Measurements from ENCODE around the gene HTR3C. TPM values are rescaled to one million over a fixed set of nuclear protein-coding genes. Genes with fewer than 3 reads are reported as not detected.

The HTR3C gene
- polyA plus RNA-seq, 4 donors: 0.10 to 0.81 TPM; not detected in 2

DNA sequence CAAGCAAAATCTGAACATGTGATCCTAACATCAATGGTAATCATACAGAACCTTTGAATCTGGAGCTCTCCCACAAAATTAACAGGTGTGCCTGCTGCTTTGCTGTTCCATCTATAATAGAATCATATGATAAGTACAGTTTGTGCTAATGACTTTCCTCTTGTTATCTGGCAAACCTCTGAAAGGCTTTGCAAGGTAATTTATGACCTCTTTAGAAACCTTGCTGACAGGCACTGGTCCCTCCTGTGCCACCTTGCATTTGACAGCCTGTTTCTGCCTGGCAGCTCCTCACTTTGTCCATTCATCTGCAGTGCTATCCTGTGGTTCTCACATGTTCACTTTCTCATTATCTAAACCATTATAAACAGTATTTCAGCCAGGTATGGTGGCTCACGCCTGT lies 10.2 kb upstream of the HTR3C start:
- no peaks in the 10 kb centered on the region for H3K4me1 ChIP-seq (ENCODE audit: control insufficient read depth in 3 of 3, insufficient read depth in 2 of 3, low read depth in 1 of 3, low read length in 2 of 3)
- 78 to 81% (median 80%) methylated on average over 1 of the region's 1 CpG for WGBS, 3 donors
- no peaks in the 10 kb centered on the region for H3K27me3 ChIP-seq (ENCODE audit: control insufficient read depth in 3 of 3, insufficient read depth in 3 of 3, low read length in 3 of 3)
- DNase-seq (no peak), FAIRE-seq (no peak)
- no peak overlapping the region for H3K27ac ChIP-seq (ENCODE audit: low read depth in 1 of 3, low read length in 2 of 3)
- no peak overlapping the region for H3K4me3 ChIP-seq (ENCODE audit: low read depth in 1 of 3, low read length in 3 of 3)
- no peaks in the 10 kb centered on the region for H3K36me3 ChIP-seq (ENCODE audit: control insufficient read depth in 3 of 3, insufficient read depth in 2 of 3, low read depth in 1 of 3, low read length in 3 of 3)
- H3K9me3 ChIP-seq (ENCODE audit: control insufficient read depth in 2 of 2, insufficient read depth in 1 of 2, low read depth in 1 of 2, low read length in 1 of 2): no peaks in the 10 kb centered on the region

DNA sequence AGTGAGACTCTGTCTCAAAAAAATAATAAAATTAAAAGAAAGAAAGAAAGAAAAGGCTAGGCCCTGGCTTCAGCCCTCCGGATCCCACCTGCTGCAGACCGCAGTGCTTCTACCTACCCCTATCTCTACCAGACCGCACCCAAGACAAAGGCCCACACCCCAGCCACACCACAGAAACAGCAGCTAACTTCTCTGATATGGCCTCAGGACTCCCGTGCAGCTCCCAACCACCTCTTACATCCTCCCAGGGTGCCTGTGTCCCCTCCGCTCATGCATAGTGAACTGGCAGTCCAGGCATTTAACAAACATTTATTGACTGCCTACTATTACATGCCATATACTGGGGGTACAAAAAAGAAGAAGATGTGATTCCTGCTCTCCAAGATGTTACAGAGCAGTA lies 6.9 kb upstream of the HTR3C start:
- no peaks in the 10 kb centered on the region for H3K27me3 ChIP-seq (ENCODE audit: control insufficient read depth in 3 of 3, insufficient read depth in 3 of 3, low read length in 3 of 3)
- no peaks in the 10 kb centered on the region for H3K4me1 ChIP-seq (ENCODE audit: control insufficient read depth in 3 of 3, insufficient read depth in 2 of 3, low read depth in 1 of 3, low read length in 2 of 3)
- FAIRE-seq (no peak), DNase-seq (no peak)
- no peak overlapping the region for H3K27ac ChIP-seq (ENCODE audit: low read depth in 1 of 3, low read length in 2 of 3)
- 78 to 92% (median 81%) methylated on average over 5 of the region's 5 CpGs for WGBS, 3 donors
- H3K4me3 ChIP-seq (ENCODE audit: low read depth in 1 of 3, low read length in 3 of 3): no peak overlapping the region
- H3K36me3 ChIP-seq (ENCODE audit: control insufficient read depth in 3 of 3, insufficient read depth in 2 of 3, low read depth in 1 of 3, low read length in 3 of 3): no peaks in the 10 kb centered on the region
- H3K9me3 ChIP-seq (ENCODE audit: control insufficient read depth in 2 of 2, insufficient read depth in 1 of 2, low read depth in 1 of 2, low read length in 1 of 2): no peaks in the 10 kb centered on the region

DNA sequence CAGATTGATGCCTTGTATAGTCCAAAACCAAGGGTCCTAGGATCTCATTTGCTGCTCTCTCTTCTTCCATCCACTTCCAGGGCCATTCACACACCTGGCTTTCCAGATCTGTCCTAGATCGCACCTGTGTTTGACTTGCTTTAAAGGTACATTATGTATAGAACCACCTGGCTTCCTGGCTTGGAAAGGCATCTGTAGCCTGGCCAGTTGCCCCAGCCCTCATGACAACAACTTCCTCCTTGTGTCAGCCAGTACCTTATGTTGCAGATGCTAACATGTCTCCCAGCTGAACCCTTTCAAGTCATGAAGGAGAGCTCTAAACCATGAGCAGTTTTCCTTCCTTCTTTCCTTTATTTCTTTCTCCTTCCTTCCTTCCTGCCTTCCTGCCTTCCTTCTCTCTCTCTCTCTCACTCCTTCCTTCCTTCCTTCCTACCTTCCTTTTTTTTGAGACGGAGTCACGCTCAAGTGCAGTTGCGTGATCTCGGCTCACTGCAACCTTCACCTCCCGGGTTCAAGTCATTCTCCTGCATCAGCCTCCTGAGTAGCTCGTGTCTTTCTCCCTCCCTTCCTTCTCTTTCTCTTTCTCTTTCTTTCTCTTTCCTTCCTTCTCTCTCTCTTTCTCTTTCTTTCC lies 2.5 kb upstream of the HTR3C start:
- no peaks in the 10 kb centered on the region for H3K36me3 ChIP-seq (ENCODE audit: control insufficient read depth in 3 of 3, insufficient read depth in 2 of 3, low read depth in 1 of 3, low read length in 3 of 3)
- H3K9me3 ChIP-seq (ENCODE audit: control insufficient read depth in 2 of 2, insufficient read depth in 1 of 2, low read depth in 1 of 2, low read length in 1 of 2): no peaks in the 10 kb centered on the region
- WGBS, 3 donors: 75 to 78% (median 76%) methylated on average over 7 of the region's 7 CpGs
- peaks cover 0 to 5% (median 0%) of the 10 kb centered on the region in 3 donors for H3K27me3 ChIP-seq (ENCODE audit: control insufficient read depth in 3 of 3, insufficient read depth in 3 of 3, low read length in 3 of 3)
- H3K4me1 ChIP-seq (ENCODE audit: control insufficient read depth in 3 of 3, insufficient read depth in 2 of 3, low read depth in 1 of 3, low read length in 2 of 3): no peaks in the 10 kb centered on the region
- DNase-seq (peak in 1 of 2 donors; percentile 5), FAIRE-seq (no peak)
- H3K27ac ChIP-seq (ENCODE audit: low read depth in 1 of 3, low read length in 2 of 3): no peak overlapping the region
- no peak overlapping the region for H3K4me3 ChIP-seq (ENCODE audit: low read depth in 1 of 3, low read length in 3 of 3)

DNA sequence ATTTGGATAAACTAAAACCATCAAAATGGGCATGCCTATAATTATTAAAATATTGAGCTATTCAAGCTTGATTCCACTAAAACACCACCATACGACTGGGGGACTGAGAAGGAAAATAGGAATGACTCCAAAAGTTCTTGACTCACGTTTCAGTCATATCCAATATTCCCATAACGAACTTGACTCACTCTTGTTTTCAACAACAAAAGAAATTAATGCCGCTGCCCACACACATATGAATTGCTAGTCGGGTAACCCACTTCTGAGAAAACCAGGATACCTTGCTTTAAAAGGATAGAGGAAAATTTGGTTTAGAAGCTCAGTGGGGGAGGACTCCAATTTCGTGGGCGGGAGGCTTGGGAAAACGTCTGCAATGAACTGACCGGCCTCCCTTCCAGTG lies 5.2 kb downstream of the HTR3C start:
- H3K27ac ChIP-seq (ENCODE audit: low read depth in 1 of 3, low read length in 2 of 3): no peak overlapping the region
- H3K9me3 ChIP-seq (ENCODE audit: control insufficient read depth in 2 of 2, insufficient read depth in 1 of 2, low read depth in 1 of 2, low read length in 1 of 2): no peaks in the 10 kb centered on the region
- peaks cover 0 to 5% (median 0%) of the 10 kb centered on the region in 3 donors for H3K27me3 ChIP-seq (ENCODE audit: control insufficient read depth in 3 of 3, insufficient read depth in 3 of 3, low read length in 3 of 3)
- FAIRE-seq: no peak
- H3K36me3 ChIP-seq (ENCODE audit: control insufficient read depth in 3 of 3, insufficient read depth in 2 of 3, low read depth in 1 of 3, low read length in 3 of 3): no peaks in the 10 kb centered on the region
- no peak for DNase-seq
- no peak overlapping the region for H3K4me3 ChIP-seq (ENCODE audit: low read depth in 1 of 3, low read length in 3 of 3)
- H3K4me1 ChIP-seq (ENCODE audit: control insufficient read depth in 3 of 3, insufficient read depth in 2 of 3, low read depth in 1 of 3, low read length in 2 of 3): no peaks in the 10 kb centered on the region
- 70 to 73% (median 71%) methylated on average over 9 of the region's 9 CpGs for WGBS, 3 donors

DNA sequence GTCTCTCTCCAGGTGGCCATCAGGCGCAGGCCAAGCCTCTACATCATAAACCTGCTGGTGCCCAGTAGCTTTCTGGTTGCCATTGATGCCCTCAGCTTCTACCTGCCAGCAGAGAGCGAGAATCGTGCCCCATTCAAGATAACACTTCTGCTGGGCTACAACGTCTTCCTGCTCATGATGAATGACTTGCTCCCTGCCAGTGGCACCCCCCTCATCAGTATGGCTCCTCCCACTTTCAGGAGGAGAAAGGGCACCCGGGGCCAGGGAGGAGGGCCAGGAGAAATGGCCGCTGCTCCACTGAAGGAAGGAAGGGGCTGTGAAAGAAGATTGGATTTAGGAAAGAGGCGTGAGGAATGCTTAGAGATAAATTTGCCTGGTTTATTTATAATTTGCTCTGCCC lies 6.6 kb downstream of the HTR3C start:
- Histone ChIP-seq H3K27ac (ENCODE audit: low read depth in 1 of 3, low read length in 2 of 3) (no peak overlapping the region), H3K4me3 (ENCODE audit: low read depth in 1 of 3, low read length in 3 of 3) (no peak overlapping the region), H3K27me3 (ENCODE audit: control insufficient read depth in 3 of 3, insufficient read depth in 3 of 3, low read length in 3 of 3) (peaks cover 0 to 4% (median 0%) of the 10 kb centered on the region in 3 donors), H3K9me3 (ENCODE audit: control insufficient read depth in 2 of 2, insufficient read depth in 1 of 2, low read depth in 1 of 2, low read length in 1 of 2) (no peaks in the 10 kb centered on the region), H3K36me3 (ENCODE audit: control insufficient read depth in 3 of 3, insufficient read depth in 2 of 3, low read depth in 1 of 3, low read length in 3 of 3) (no peaks in the 10 kb centered on the region), H3K4me1 (ENCODE audit: control insufficient read depth in 3 of 3, insufficient read depth in 2 of 3, low read depth in 1 of 3, low read length in 2 of 3) (no peaks in the 10 kb centered on the region)
- FAIRE-seq: no peak
- no peak for DNase-seq
- 46 to 51% (median 47%) methylated on average over 7 of the region's 7 CpGs for WGBS, 3 donors

DNA sequence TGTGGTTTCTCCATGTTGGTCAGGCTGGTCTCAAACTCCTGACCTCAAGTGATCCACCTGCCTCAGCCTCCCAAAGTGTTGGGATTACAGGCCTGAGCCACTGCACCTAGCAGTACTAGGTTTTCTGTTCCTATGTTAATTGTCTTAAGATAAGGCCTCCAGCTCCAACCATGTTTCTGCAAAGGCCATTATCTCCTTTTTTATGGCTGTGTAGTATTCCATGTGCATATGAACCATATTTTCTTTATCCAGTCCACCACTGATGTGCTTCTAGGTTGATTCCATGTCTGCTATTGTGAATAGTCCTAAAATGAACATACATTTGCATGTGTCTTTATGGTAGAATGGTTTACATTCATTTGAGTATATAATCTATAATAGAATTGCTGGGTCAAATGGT lies 9.8 kb downstream of the HTR3C start:
- FAIRE-seq (no peak), DNase-seq (no peak)
- Histone ChIP-seq H3K4me3 (ENCODE audit: low read depth in 1 of 3, low read length in 3 of 3) (no peak overlapping the region), H3K36me3 (ENCODE audit: control insufficient read depth in 3 of 3, insufficient read depth in 2 of 3, low read depth in 1 of 3, low read length in 3 of 3) (no peaks in the 10 kb centered on the region), H3K27ac (ENCODE audit: low read depth in 1 of 3, low read length in 2 of 3) (no peak overlapping the region), H3K4me1 (ENCODE audit: control insufficient read depth in 3 of 3, insufficient read depth in 2 of 3, low read depth in 1 of 3, low read length in 2 of 3) (no peaks in the 10 kb centered on the region), H3K9me3 (ENCODE audit: control insufficient read depth in 2 of 2, insufficient read depth in 1 of 2, low read depth in 1 of 2, low read length in 1 of 2) (no peaks in the 10 kb centered on the region), H3K27me3 (ENCODE audit: control insufficient read depth in 3 of 3, insufficient read depth in 3 of 3, low read length in 3 of 3) (no peaks in the 10 kb centered on the region)

DNA sequence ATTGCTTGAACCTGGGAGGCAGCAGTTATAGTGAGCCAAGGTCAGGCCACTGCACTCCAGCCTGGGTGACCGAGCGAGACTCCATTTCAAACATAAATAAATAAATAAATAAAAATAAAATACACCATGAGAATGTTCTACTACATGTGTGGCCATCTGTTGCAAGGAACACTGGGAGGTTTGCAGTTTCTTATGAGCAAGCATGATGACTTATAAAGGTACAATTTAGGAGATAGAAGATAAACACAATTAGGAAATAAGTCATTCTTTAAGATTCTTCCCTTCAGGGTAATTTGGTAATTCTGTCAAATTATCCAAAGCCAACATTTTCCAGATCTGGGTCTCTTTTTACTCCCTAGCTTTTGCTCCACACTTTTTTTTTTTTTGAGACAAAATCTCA lies 13.4 kb downstream of the HTR3C start:
- FAIRE-seq: no peak
- Histone ChIP-seq H3K4me3 (ENCODE audit: low read depth in 1 of 3, low read length in 3 of 3) (no peak overlapping the region), H3K4me1 (ENCODE audit: control insufficient read depth in 3 of 3, insufficient read depth in 2 of 3, low read depth in 1 of 3, low read length in 2 of 3) (no peaks in the 10 kb centered on the region), H3K27ac (ENCODE audit: low read depth in 1 of 3, low read length in 2 of 3) (no peak overlapping the region), H3K27me3 (ENCODE audit: control insufficient read depth in 3 of 3, insufficient read depth in 3 of 3, low read length in 3 of 3) (no peaks in the 10 kb centered on the region), H3K9me3 (ENCODE audit: control insufficient read depth in 2 of 2, insufficient read depth in 1 of 2, low read depth in 1 of 2, low read length in 1 of 2) (peaks cover 0 to 2% of the 10 kb centered on the region in 2 donors), H3K36me3 (ENCODE audit: control insufficient read depth in 3 of 3, insufficient read depth in 2 of 3, low read depth in 1 of 3, low read length in 3 of 3) (no peaks in the 10 kb centered on the region)
- DNase-seq: no peak
- WGBS, 3 donors: 77 to 95% (median 78%) methylated on average over 2 of the region's 2 CpGs

DNA sequence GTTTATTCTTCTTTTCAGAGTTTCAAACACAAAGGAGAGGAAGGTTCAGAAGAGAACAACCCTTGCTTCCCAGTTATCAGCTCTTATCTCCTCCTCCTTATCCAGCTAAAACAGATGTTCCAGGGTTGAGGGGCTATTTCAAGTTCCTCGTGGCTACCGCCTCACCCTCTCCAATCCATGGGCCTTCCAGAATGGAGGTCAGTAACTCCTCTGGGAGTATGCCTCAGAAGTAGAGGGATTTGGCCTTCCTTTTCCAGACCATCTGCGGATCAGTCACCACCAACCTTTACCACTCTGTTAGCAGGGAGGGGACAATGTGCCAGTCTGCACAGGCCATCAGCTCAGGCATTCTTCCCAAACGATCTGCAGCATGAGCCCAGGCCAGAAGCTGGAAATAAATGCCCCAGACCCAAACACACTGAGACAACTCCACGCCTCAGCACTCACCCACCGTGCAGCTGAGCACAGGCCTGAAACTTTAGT lies 14.8 kb downstream of the HTR3C start:
- H3K9me3 ChIP-seq (ENCODE audit: control insufficient read depth in 2 of 2, insufficient read depth in 1 of 2, low read depth in 1 of 2, low read length in 1 of 2): peaks cover 0 to 4% of the 10 kb centered on the region in 2 donors
- WGBS, 3 donors: 63 to 66% (median 65%) methylated on average over 6 of the region's 6 CpGs
- H3K27me3 ChIP-seq (ENCODE audit: control insufficient read depth in 3 of 3, insufficient read depth in 3 of 3, low read length in 3 of 3): no peaks in the 10 kb centered on the region
- H3K4me3 ChIP-seq (ENCODE audit: low read depth in 1 of 3, low read length in 3 of 3): no peak overlapping the region
- no peak overlapping the region for H3K27ac ChIP-seq (ENCODE audit: low read depth in 1 of 3, low read length in 2 of 3)
- H3K4me1 ChIP-seq (ENCODE audit: control insufficient read depth in 3 of 3, insufficient read depth in 2 of 3, low read depth in 1 of 3, low read length in 2 of 3): no peaks in the 10 kb centered on the region
- FAIRE-seq (no peak), DNase-seq (no peak)
- no peaks in the 10 kb centered on the region for H3K36me3 ChIP-seq (ENCODE audit: control insufficient read depth in 3 of 3, insufficient read depth in 2 of 3, low read depth in 1 of 3, low read length in 3 of 3)

DNA sequence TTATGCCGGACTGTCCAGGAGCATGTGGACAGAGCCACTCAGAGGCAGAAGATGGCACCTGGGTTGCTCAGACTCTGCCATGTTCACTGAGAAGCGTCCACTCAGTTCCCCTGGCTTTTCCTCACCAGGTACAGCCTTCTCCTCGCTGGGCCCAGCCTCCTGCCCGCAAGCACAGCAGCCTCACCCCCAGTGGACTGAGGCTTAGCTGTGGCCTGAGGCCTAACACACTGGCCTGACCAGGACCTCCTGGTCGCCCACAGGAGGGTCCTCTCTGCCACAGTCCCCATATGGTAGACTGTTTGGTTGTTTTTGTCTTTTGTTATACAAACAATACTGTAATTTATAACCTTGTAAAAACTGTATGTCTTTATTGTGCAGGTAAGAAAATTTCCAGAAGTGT lies 15.5 kb downstream of the HTR3C start:
- Histone ChIP-seq H3K4me3 (ENCODE audit: low read depth in 1 of 3, low read length in 3 of 3) (no peak overlapping the region), H3K36me3 (ENCODE audit: control insufficient read depth in 3 of 3, insufficient read depth in 2 of 3, low read depth in 1 of 3, low read length in 3 of 3) (no peaks in the 10 kb centered on the region), H3K27ac (ENCODE audit: low read depth in 1 of 3, low read length in 2 of 3) (no peak overlapping the region), H3K9me3 (ENCODE audit: control insufficient read depth in 2 of 2, insufficient read depth in 1 of 2, low read depth in 1 of 2, low read length in 1 of 2) (peaks cover 0 to 4% of the 10 kb centered on the region in 2 donors), H3K4me1 (ENCODE audit: control insufficient read depth in 3 of 3, insufficient read depth in 2 of 3, low read depth in 1 of 3, low read length in 2 of 3) (no peaks in the 10 kb centered on the region), H3K27me3 (ENCODE audit: control insufficient read depth in 3 of 3, insufficient read depth in 3 of 3, low read length in 3 of 3) (no peaks in the 10 kb centered on the region)
- DNase-seq: no peak
- no peak for FAIRE-seq
- WGBS, 3 donors: 88 to 97% (median 94%) methylated on average over 5 of the region's 5 CpGs
